Measurements from ENCODE around the gene SHC4. TPM values are rescaled to one million over a fixed set of nuclear protein-coding genes. Genes with fewer than 3 reads are reported as not detected.

The SHC4 gene
- total and polyA plus RNA-seq, 2 of the 13 experiments (the other 11 are each of a cell fraction or from before 2014, with no cell fraction given): 0.04 TPM; not detected in 1

- TF ChIP-seq PHF8 (CRISPR knock-in tag; IDR thresholded peaks at IDR 0.05): peak; percentile 66; the same call in 1 of the 2 replicates
- peak; percentile 77 for TF ChIP-seq SKI (IDR thresholded peaks at IDR 0.05; ENCODE audit: partially characterized antibody)
- TF ChIP-seq BATF2 (CRISPR knock-in tag; IDR thresholded peaks at IDR 0.05): no peak
- peak; percentile 2 for TF ChIP-seq TEAD3 (CRISPR knock-in tag; optimal IDR thresholded peaks at IDR 0.05; ENCODE audit: borderline replicate concordance)
- 0 out of 3 replicates have a peak, but pooled peaks have one; percentile 28 for TF ChIP-seq MXI1 (IDR thresholded peaks at IDR 0.05; ENCODE audit: borderline replicate concordance, low read depth, low read length)
- TF ChIP-seq ZNF598 (CRISPR knock-in tag; IDR thresholded peaks at IDR 0.05; ENCODE audit: borderline replicate concordance): 0 out of 2 replicates have a peak, but pooled peaks have one; percentile 6
- peak; percentile 73 for TF ChIP-seq SPEN (CRISPR knock-in tag; IDR thresholded peaks at IDR 0.05; ENCODE audit: low read depth)
- TF ChIP-seq ZNF280B (CRISPR knock-in tag; IDR thresholded peaks at IDR 0.05; ENCODE audit: borderline replicate concordance): 0 out of 2 replicates have a peak, but pooled peaks have one; percentile 33
- no peak for TF ChIP-seq ZHX2 (IDR thresholded peaks at IDR 0.05; ENCODE audit: low read depth)
- no peak for TF ChIP-seq ZHX2 (CRISPR knock-in tag; IDR thresholded peaks at IDR 0.05; ENCODE audit: borderline replicate concordance)
- TF ChIP-seq DZIP1 (CRISPR knock-in tag; IDR thresholded peaks at IDR 0.05): peak; percentile 86
- peak; percentile 83 for TF ChIP-seq ZFY (CRISPR knock-in tag; IDR thresholded peaks at IDR 0.05)
- TF ChIP-seq MYC (CRISPR knock-in tag; IDR thresholded peaks at IDR 0.05; ENCODE audit: borderline replicate concordance): 0 out of 2 replicates have a peak, but pooled peaks have one; percentile 6
- TF ChIP-seq IRF9 (CRISPR knock-in tag; IDR thresholded peaks at IDR 0.05; ENCODE audit: borderline replicate concordance): 0 out of 2 replicates have a peak, but pooled peaks have one; percentile 22
These were observed 12.0 kb upstream of the SHC4 start (continued) for GRCh38 chr15:48975472-48976419.
